ENCODE results near the gene RNF8. TPM values are rescaled to one million over a fixed set of nuclear protein-coding genes. Genes with fewer than 3 reads are reported as not detected.

RNF8 gene
- total and polyA plus RNA-seq, 2 of the 4 experiments (the other 2 are of a cell fraction): 16.5 to 17.9 TPM

GRCh38 chr6:37365791-37366190 lies 12.0 kb downstream of the RNF8 start:
- Histone ChIP-seq H4K5ac (ENCODE audit: low read depth, low read length) (no peak overlapping the region), H2BK20ac (ENCODE audit: low read depth, low read length) (no peak overlapping the region), H4K20me1 (ENCODE audit: insufficient read depth, low read length) (peaks cover 13% of the 10 kb centered on the region; the same call in 1 of the 2 replicates), H4K91ac (ENCODE audit: insufficient read depth, low read depth, low read length) (no peak overlapping the region), H4K8ac (ENCODE audit: low read depth in 2 of 2, low read length in 2 of 2) (no peak overlapping the region), H2BK120ac (ENCODE audit: low read depth, low read length) (no peak overlapping the region), H3K14ac (replicated peaks; ENCODE audit: low read depth, low read length) (no peak overlapping the region), H2AK5ac (ENCODE audit: low read depth, low read length) (no peak overlapping the region), H2BK15ac (ENCODE audit: low read depth, low read length) (no peak overlapping the region), H3K18ac (ENCODE audit: low read depth, low read length) (no peak overlapping the region), H3K36me3 (ENCODE audit: control insufficient read depth, insufficient read depth, low read length) (peaks cover 21% of the 10 kb centered on the region), H2AK9ac (replicated peaks; ENCODE audit: low read depth, low read length, poor library complexity) (no peak overlapping the region), H3K79me1 (ENCODE audit: low read depth in 1 of 2, low read length in 2 of 2) (peaks cover 40 to 58% of the 10 kb centered on the region in 2 experiments), H2AFZ (replicated peaks; ENCODE audit: low read length, poor library complexity) (no peak overlapping the region), H3K4me1 (ENCODE audit: control insufficient read depth, insufficient read depth, low read length) (peaks cover 11% of the 10 kb centered on the region), H3K27me3 (ENCODE audit: control insufficient read depth, insufficient read depth, low read length) (no peaks in the 10 kb centered on the region), H3K4me3 (ENCODE audit: insufficient read depth, low read depth, low read length) (no peak overlapping the region), H2BK5ac (ENCODE audit: low read depth, low read length, poor library complexity, severe bottlenecking) (no peak overlapping the region), H3K56ac (ENCODE audit: extremely low read depth, insufficient read depth, low read length) (no peak overlapping the region), H3K9me3 (ENCODE audit: control insufficient read depth, insufficient read depth, low read length) (no peaks in the 10 kb centered on the region), H3K4me2 (ENCODE audit: low read depth, low read length) (no peak overlapping the region), H3K27ac (ENCODE audit: insufficient read depth, low read length) (no peak overlapping the region), H3K9ac (ENCODE audit: low read depth, low read length) (no peak overlapping the region), H3K23ac (ENCODE audit: low read depth, low read length) (no peak overlapping the region), H3K4ac (ENCODE audit: low read depth, low read length) (no peak overlapping the region), H3K9me1 (ENCODE audit: insufficient read depth, low read length) (peaks cover 17% of the 10 kb centered on the region)
- no CpG with 5 or more reads among the region's 2 CpGs for WGBS, 2 experiments (ENCODE audit: extremely low coverage in 2 of 2, insufficient read length in 1 of 2)
- intact Hi-C loops (cut with micrococcal nuclease) (loop anchor here (5.0 kb wide), 2 partner anchors 202 to 327 kb away; no protein-coding TSS in a partner anchor), in situ Hi-C loops (cut with MboI; ENCODE audit: low sequenced_read_pairs) (no loop called here), dilution Hi-C loops (cut with HindIII; ENCODE audit: low sequenced_read_pairs, unreplicated experiment) (no loop called here)
- ChIA-PET POLR2A (ENCODE audit: unreplicated experiment) (no interaction called here), CTCF (no interaction called here)
- no TSS peak for BruUV-seq (replicated peaks)
- peak; percentile 35; the same call in 1 of the 2 replicates for TF ChIP-seq SMC3 (IDR thresholded peaks at IDR 0.05; ENCODE audit: low read depth, low read length)
- no peak for TF ChIP-seq FOS (IDR thresholded peaks at IDR 0.05; ENCODE audit: low read depth, low read length)
- peak; percentile 47 for TF ChIP-seq RAD21 (IDR thresholded peaks at IDR 0.05; ENCODE audit: low read length)
- TF ChIP-seq, protein P1, sequence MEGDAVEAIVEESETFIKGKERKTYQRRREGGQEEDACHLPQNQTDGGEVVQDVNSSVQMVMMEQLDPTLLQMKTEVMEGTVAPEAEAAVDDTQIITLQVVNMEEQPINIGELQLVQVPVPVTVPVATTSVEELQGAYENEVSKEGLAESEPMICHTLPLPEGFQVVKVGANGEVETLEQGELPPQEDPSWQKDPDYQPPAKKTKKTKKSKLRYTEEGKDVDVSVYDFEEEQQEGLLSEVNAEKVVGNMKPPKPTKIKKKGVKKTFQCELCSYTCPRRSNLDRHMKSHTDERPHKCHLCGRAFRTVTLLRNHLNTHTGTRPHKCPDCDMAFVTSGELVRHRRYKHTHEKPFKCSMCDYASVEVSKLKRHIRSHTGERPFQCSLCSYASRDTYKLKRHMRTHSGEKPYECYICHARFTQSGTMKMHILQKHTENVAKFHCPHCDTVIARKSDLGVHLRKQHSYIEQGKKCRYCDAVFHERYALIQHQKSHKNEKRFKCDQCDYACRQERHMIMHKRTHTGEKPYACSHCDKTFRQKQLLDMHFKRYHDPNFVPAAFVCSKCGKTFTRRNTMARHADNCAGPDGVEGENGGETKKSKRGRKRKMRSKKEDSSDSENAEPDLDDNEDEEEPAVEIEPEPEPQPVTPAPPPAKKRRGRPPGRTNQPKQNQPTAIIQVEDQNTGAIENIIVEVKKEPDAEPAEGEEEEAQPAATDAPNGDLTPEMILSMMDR (conservative IDR thresholded peaks at IDR 0.05; ENCODE audit: low read depth, low read length): peak; percentile 46
- DNase-seq (peak; percentile 35), ATAC-seq (ENCODE audit: low read depth) (peak; percentile 55)

Data from IMR-90 (cell line).